Peyer's patch (tissue), 4 donors: Measurements from ENCODE around the gene SYT7. TPM values are rescaled to one million over a fixed set of nuclear protein-coding genes. Genes with fewer than 3 reads are reported as not detected.

Experiments used
- DNase-seq, 3 donors: peaks; one replicate each; pipeline ENCODE4 v3.0.0-alpha.2; 2017 to 2019
- H3K27ac ChIP-seq, 4 donors: fragments of 200-600 bp; sonication (generic); one replicate each; pipeline ENCODE4 v1.5.1; 2016 to 2019
- H3K27me3 ChIP-seq, 2 donors: fragments of 200-600 bp; sonication (generic); one replicate each; pipeline ENCODE4 v1.5.1; 2019
- H3K36me3 ChIP-seq, 3 donors: fragments of 200-600 bp; sonication (generic); one replicate each; pipeline ENCODE4 v1.5.1; 2016 to 2019
- H3K4me1 ChIP-seq, 4 donors: fragments of 200-600 bp; sonication (generic); one replicate each; pipeline ENCODE4 v1.5.1; 2016 to 2019
- H3K4me3 ChIP-seq, 4 donors: fragments of 200-600 bp; sonication (generic); 1 replicate in 3 of 4; 2 replicates in 1 of 4; pipeline ENCODE4 v1.5.1; 2016 to 2019; ENCODE audit warnings: mild to moderate bottlenecking in 1 of 4
- H3K9me3 ChIP-seq, 4 donors: fragments of 200-600 bp; sonication (generic); one replicate each; pipeline ENCODE4 v1.5.1; 2016 to 2019; ENCODE audit warnings: mild to moderate bottlenecking in 1 of 4
- POLR2A ChIP-seq, 2 donors: fragments of 450-650 bp; IDR thresholded peaks; one replicate each; pipeline ENCODE4 v1.5.1; 2017; ENCODE audit warnings: antibody characterized with exemption in 2 of 2, mild to moderate bottlenecking in 2 of 2, moderate library complexity in 2 of 2
- total RNA-seq, 4 donors: library from RNA; depleted of rRNA; stranded (reverse); fragments of >200 nt; gene quantifications; one replicate each; pipeline ENCODE4 v1.1.0, GENCODE V29; 2016
- TF ChIP-seq, protein P1 (sequence below), 6 experiments: fragments of 450-650 bp in 4 of 6; fragments of 200-600 bp in 2 of 6; sonication (generic) in 1 of 6; IDR thresholded peaks; one replicate each; pipeline ENCODE4 v1.5.1; 2017 to 2019; ENCODE audit warnings: antibody characterized with exemption in 6 of 6, mild to moderate bottlenecking in 3 of 6, moderate library complexity in 1 of 6

SYT7 gene
- total RNA-seq, 4 donors from 2014 or later, result 5.8 to 18.2 (median 12.2) TPM

DNA sequence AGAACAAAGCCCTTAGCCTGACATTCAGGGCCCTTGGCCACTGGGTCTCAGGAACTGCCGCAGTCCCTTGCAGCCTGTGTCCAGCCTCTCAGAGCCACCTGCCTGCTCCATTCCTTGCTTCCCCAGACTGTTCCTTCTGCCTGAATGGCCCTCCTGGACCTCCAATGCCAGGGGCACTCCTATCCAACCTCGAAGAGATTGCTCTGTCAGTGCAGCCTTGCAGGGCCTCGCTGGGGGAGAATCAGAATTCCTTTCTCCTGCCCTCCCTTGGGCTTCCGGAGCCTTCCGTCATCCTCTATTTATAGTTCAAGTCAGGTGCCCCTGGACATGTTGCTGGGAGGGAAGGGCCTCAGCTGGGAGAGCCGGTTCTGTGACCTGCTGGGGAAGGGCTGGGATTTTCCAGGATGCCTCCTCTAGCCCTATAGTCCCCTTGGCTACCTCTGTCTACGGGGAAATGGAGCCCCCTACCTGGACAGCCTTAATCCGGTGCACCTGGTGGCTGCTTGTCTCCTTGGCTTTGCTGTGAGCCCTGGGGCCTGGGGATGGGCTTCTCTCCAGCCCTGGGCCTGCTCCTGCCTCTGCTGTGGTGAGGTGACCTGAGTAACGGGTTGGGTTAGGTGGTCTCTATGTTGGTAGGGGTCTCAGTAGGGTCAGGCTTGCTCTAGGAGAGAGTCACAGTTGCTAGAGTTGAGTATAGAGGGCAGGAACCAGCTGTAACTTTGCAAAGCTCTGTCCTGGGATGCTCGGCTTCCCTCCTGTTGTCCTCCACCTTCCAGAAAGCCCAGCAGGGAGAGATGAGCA lies 45.9 kb upstream of the SYT7 start:
- Histone ChIP-seq H3K27ac (peak overlapping the region in 1 of 4 donors; percentile 28), H3K36me3 (no peaks in the 10 kb centered on the region), H3K9me3 (no peaks in the 10 kb centered on the region), H3K27me3 (no peaks in the 10 kb centered on the region), H3K4me1 (no peaks in the 10 kb centered on the region), H3K4me3 (no peak overlapping the region)
- peak in 2 of 3 donors; percentile 65 for DNase-seq
- TF ChIP-seq, protein P1, sequence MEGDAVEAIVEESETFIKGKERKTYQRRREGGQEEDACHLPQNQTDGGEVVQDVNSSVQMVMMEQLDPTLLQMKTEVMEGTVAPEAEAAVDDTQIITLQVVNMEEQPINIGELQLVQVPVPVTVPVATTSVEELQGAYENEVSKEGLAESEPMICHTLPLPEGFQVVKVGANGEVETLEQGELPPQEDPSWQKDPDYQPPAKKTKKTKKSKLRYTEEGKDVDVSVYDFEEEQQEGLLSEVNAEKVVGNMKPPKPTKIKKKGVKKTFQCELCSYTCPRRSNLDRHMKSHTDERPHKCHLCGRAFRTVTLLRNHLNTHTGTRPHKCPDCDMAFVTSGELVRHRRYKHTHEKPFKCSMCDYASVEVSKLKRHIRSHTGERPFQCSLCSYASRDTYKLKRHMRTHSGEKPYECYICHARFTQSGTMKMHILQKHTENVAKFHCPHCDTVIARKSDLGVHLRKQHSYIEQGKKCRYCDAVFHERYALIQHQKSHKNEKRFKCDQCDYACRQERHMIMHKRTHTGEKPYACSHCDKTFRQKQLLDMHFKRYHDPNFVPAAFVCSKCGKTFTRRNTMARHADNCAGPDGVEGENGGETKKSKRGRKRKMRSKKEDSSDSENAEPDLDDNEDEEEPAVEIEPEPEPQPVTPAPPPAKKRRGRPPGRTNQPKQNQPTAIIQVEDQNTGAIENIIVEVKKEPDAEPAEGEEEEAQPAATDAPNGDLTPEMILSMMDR (IDR thresholded peaks at IDR 0.05), result peak in 2 of 6 experiments; percentile 17 to 25
- no peak for TF ChIP-seq POLR2A (IDR thresholded peaks at IDR 0.05)

- no peaks in the 10 kb centered on the region for H3K36me3 ChIP-seq
- TF ChIP-seq, protein P1 (IDR thresholded peaks at IDR 0.05), result no peak
- TF ChIP-seq POLR2A (IDR thresholded peaks at IDR 0.05), result no peak
- no peaks in the 10 kb centered on the region for H3K9me3 ChIP-seq
- H3K4me1 ChIP-seq, result no peaks in the 10 kb centered on the region
- DNase-seq, result no peak
- no peak overlapping the region for H3K4me3 ChIP-seq
- H3K27ac ChIP-seq, result no peak overlapping the region
- H3K27me3 ChIP-seq, result no peaks in the 10 kb centered on the region
Measured at GRCh38 chr11:61625525-61625924, 44.6 kb upstream of the SYT7 start.

DNA sequence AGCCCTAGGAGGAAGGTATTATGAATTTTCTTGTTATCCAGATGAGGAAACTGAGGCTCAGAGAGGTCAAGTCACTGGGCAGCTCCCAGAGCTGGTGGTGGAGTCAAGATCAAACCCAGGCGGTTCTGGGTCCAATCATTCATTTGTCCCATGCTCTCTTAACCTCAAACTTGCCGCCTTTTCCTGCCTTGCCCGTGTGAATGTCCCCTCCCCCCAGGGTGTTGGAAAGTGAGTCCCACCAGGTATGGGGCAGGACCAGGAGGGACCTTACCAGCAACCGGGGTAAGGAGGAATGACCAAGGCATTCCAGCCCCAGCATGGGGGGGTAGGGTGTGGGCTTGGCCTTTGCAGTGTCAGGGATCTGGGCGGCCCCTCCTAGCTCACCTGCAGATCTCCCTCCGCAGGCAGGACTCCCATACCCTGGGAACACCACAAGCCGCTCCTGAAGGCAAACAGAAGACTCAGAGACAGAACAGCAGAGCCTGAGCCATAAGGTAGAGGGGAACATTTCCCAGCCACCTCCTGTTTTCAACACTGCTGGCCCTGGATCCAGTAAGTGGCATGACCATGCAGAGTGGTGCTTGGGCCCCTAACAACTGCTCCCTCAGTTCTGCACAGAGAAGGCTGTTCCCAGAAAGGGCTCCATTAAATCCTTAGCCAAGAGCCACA lies 41.2 kb upstream of the SYT7 start:
- H3K27me3 ChIP-seq, result no peaks in the 10 kb centered on the region
- no peaks in the 10 kb centered on the region for H3K4me1 ChIP-seq
- TF ChIP-seq, protein P1 (IDR thresholded peaks at IDR 0.05), result no peak
- TF ChIP-seq POLR2A (IDR thresholded peaks at IDR 0.05), result no peak
- DNase-seq, result no peak
- H3K9me3 ChIP-seq, result no peaks in the 10 kb centered on the region
- no peak overlapping the region for H3K4me3 ChIP-seq
- no peak overlapping the region for H3K27ac ChIP-seq
- H3K36me3 ChIP-seq, result no peaks in the 10 kb centered on the region

- no peaks in the 10 kb centered on the region for H3K4me1 ChIP-seq
- no peak overlapping the region for H3K4me3 ChIP-seq
Measured at GRCh38 chr11:61619471-61620226, 38.8 kb upstream of the SYT7 start.

DNA sequence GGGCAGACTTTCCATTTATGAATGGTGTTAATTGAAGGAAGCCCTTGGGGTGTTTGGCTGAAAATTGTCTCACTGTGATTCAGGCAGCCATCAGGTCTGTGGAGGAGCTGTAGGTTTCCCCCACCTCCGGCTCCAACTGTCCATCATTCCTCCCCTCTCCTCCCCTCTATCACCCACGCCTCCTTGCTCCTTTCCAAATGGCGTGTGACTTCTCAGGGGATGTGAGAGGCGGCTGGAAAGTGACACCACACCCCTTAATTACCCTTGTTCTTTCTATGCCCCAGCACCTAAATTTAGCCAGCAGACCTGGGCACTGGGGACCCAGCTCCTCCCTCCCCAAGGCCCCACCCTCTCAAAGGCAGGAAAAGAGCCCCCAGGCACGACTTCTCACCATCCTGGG lies 38.1 kb upstream of the SYT7 start:
- Histone ChIP-seq H3K4me1 (no peaks in the 10 kb centered on the region), H3K36me3 (no peaks in the 10 kb centered on the region), H3K9me3 (no peaks in the 10 kb centered on the region), H3K27ac (no peak overlapping the region), H3K27me3 (no peaks in the 10 kb centered on the region), H3K4me3 (no peak overlapping the region)
- TF ChIP-seq, protein P1 (IDR thresholded peaks at IDR 0.05), result no peak
- no peak for TF ChIP-seq POLR2A (IDR thresholded peaks at IDR 0.05)
- no peak for DNase-seq

More at GRCh38 chr11:61619471-61620226, 38.8 kb upstream of the SYT7 start:
- H3K27me3 ChIP-seq, result no peaks in the 10 kb centered on the region
- no peak for TF ChIP-seq POLR2A (IDR thresholded peaks at IDR 0.05)
- TF ChIP-seq, protein P1 (IDR thresholded peaks at IDR 0.05), result no peak
- H3K9me3 ChIP-seq, result no peaks in the 10 kb centered on the region
- no peak overlapping the region for H3K27ac ChIP-seq
- H3K36me3 ChIP-seq, result no peaks in the 10 kb centered on the region
- DNase-seq, result no peak
